HG02840 (cell line): Measurements from ENCODE around the gene NCOA4.
"Not testable (repeated sequence)": the region's sequence is repeated elsewhere in the genome, so short reads cannot be mapped to it uniquely, and the experiment has no call there.

Source experiments
- ATAC-seq: cut with Tn5 transposase; IDR thresholded peaks from one replicate; pipeline ENCODE4 v1.9.1; 2021; ENCODE audit warnings: mild to moderate bottlenecking, moderate library complexity, moderate number of reproducible peaks; ENCODE audit not compliant: unreplicated experiment, low FRiP score

The NCOA4 gene

DNA sequence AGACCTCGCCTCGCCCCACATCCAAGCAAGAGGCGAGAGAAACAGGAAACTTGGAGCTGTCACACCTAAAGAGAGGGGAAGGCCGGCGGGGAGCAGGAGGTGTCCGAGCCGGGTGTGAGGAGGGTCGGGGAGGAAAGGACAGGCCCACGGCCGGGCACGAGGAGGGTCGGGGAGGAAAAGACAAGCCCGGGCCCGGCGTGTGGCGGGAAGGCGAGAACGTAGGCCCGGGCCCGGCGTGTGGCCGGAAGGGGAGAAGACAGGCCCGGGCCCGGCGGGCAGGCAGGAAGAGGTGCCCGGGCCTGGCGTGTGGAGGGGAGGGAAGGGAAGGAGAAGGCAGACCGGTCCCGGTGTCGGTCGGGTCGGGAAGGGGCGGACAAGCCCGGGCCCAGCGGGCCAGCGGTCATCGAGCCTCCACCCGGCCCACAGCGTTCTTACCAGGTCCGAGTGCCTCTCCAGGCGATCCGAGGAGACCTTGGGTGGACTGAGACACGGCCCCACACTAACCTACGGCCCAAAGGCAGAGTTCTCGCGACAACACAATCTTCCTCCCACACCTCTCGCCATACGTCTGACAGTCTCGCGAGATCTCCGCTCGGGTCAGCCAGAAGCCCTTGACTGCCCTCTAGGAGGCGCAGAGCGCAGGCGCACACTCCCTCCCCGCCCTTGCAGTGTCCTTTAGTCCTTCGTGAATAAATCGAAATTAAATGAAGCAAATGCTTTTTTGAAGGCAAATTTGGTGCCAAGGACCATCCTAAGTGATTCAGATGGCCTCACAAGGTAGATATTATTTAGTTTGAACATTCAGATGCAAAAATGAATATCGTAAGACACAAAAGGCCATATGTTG, at the start of gene NCOA4:
TSS of gene NCOA4 (minus strand) at position 533 of the 847 bp plus-strand sequence. CDS start 13,943 bp downstream, outside the sequence.
- peak; percentile 96 for ATAC-seq

DNA sequence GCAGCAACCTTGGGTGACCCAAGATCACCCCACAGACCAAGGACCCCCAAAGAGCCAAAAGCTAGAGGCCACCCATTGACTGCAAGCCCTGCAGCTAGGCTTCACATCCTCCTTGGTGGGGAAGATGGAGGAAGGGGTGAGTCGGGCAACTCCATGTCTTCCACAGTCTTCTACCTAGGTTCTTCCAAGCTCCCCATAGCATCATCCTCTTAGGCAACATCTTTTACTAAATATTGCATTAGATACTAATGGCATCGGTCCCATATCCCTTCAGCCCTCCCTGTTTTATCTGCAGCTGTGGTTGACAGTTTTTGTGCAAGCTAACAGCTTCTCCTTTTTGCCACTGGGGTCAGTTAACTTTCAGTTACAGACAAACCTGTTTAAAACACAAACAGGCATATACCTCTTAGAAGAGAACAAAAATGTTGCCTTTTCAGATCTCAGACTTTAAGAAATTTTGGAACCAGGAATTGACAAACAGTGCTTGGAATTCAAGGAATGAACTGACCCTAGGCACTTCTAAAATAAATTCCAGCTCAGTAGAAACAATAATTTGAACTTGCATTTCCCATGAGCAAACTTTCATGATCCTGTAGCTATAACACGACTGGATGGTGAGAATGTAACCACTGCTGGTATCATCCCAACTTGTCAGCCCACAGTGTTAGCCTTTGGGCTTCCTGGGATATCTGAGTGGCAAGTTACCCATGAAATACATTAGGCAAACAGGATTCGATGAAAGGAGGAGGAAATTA, 49.6 kb upstream of the NCOA4 start:
- ATAC-seq, result no peak

DNA sequence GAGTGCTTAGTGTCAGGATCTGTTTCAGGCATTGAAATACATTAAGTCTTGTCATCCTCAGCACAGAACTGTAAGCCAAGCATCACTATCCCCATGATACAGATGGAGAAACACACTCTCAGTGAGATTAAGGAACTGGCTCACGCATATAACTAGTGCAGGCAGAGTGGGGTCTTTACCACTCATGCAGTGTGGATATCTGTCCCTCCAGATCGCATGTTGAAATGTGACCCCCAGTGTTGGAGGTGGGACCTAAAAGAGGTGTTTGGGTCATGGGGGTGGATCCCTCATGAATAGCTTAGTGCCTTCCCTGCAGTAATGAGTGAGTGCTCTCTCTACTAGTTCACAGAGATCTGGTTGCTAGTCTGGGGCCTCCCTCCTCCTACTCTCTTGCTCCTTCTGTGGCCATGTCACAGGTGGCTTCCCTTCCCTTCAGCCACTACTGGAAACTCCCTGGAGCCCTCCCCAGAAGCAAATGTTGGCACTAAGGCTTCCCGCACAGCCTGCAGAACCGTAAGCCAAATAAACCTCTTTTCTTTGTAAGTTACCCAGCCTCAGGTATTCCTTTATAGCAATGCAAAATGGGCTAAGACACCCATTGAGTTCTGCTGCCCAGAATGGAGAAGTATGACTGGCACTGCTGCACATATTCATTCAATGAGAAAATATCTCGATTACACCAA, 47.4 kb upstream of the NCOA4 start:
- no peak for ATAC-seq

DNA sequence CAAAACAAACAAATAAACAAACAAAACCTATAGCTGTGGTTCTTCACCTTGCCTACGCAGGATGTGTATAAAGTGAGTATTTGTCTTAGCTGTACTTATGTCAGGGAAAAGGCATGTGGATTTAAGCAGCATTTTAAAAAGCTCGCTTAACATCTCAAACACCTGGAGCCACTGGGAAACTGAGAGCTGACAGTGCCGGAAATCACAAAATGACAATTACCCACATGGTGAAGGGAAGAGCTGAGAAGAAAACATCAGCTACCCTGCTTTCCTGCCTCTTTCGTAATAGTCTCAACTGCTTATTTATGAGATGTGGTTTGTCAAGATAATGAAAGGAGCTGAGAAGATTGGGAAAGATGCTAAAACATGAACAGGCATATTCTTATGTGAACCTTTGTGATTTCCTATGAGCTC, 46.7 kb upstream of the NCOA4 start:
- ATAC-seq, result no peak

DNA sequence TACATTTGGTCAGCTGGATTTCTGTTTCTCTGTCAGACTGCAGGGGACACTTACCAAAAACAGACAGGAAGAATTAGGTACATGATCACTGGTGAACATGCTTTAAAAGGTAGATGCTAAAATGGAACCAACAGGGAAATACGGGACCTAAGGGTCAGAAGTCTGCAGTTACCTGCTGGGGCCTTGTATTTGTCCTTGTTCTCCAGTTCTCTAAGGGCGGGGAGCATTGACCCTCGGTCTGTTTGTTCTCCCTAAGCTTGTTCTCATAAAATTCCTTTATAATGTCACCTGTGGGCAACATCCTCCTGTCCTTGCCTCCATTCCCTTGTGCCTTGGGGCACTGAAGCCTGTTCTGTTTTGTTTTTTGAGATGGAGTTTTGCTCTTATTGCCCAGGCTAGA, 45.4 kb upstream of the NCOA4 start:
- no peak for ATAC-seq

DNA sequence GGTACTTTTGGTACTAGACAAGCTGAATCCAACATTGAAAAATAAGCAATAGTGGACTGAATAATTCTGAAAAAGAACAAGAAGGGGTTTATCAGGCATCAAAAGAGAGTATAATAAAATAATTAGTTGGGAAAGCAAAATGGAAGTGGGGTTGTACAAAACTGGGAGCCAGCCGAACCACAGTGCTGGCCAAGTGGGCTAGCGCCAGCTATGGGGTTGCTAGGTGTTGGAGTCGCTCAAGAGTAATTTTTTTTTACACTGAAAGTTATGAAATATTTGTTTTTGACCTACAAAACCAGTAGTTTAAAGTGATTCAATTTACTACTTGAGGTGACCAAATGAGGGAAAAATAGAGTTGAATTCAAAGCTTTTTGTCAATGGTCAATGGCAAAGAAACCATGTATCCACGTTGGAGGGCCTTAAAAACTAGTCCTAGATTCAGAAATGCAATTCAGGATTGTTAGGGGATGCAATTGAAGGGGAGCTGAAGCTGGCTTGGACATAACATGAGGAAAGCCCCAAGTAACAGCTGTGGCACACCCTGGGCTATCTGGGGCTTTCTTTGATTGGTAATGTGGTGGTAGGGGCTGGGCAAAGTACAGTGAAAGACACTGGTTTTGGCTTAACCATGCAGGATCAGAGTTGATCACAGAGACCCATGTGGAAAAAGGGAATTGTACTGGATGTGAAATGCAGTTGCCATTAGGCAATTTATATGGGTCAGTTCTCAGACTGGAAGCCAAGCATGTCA, 43.9 kb upstream of the NCOA4 start:
- ATAC-seq, result no peak

DNA sequence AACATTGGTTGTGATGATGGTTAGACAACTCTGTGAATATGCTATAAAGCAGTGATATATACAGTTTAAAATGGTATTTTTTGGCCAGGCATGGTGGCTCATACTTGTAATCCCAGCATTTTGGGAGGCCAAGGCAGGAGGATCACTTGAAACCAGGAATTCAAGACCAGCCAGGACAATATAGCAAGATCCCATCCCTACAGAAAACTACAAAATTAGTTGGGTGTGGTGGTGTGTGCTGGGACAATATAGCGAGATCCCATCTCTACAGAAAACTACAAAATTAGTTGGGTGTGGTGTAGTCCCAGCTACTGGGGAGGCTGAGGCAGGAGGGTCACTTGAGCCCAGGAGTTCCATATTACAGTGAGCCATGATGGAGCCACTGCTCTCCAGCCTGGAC, 43.1 kb upstream of the NCOA4 start:
- ATAC-seq, result no peak

DNA sequence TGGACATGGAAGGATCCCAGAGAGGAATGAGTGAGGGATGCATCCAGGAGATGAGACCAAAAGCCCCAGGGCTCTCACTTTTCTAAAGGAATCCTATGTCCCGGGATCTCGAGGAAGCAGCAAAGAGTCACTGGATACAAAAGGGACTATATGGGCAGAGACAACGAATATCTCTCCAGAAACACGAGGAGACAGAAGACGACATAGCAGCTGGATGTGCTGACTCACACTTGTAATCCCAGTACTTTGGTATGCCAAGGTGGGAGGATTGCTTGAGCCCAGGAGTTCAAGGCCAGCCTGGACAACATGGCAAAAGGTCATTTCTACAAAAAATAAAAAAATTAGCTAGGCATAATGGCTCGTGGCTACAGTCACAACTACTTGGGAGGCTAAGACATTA, 40.3 kb upstream of the NCOA4 start:
- ATAC-seq, result no peak

DNA sequence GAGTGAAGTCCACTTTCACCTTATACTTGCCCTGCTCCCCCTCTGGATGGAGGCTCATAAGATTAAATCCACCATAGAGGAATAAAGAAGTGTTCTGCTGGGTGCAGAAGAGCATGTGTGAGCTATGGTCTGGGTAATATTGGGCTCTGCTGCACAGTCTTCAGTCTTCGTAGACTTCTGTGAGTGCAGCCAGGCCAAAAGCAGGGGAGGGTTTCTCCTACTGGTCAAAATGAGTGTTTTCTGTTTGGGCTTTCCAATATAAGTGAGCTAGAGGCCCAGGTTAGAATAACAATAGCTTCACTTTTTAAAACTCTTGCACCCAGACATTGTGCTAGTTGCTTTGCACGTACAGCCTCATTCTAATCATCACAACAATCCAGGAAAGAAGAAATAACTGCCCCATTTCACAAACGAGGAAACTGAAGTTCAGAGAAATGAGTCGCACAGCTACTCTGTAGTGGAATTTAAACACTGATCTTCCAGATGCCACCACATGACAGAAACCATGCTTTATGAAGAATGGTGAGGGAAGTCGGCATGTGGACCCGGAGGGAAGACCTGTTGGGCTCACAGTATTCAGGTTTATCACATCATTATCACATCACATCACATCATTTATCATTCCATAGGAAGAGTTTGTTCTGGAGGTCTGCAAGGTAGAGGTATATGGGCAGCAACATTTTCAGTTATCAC, 39.5 kb upstream of the NCOA4 start:
- no peak for ATAC-seq

DNA sequence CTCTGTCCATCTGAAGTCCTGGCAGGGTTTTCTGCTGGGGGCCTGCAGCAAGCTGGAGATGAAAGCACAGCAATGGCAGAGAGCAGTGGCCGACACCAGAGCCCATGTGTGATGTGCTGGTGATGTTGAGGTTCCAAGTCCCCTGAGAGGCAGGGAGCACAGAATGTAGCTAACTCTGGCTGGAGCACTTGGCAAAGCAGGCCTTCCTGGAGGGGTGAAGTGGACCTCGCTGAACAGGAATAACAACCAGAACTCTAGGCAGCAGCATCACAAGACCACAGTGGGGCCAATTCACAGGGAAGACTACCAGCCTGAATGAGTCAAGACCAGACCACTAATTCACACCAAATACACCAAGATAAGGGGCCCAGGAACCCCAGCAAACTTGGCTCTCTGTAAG, 38.5 kb upstream of the NCOA4 start:
- no peak for ATAC-seq

DNA sequence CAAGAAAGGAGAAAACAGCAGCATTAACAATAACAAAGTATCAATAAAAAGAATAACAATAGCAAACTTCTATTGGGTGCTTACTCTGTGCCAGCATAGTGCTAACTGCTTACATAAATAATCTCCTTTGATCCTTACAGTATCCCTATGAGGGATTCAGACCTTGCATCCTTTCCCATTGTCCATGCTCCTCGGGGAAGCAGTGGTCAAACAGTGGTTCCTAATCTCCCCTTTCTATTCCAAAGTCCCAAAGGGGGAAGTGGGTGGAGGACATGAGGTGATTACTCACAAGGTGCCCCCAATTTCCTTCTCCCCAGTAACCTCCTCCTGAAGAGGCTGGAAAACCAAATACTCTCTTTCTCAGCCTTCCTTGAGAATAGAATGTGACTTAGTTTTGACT, 37.7 kb upstream of the NCOA4 start:
- no peak for ATAC-seq

DNA sequence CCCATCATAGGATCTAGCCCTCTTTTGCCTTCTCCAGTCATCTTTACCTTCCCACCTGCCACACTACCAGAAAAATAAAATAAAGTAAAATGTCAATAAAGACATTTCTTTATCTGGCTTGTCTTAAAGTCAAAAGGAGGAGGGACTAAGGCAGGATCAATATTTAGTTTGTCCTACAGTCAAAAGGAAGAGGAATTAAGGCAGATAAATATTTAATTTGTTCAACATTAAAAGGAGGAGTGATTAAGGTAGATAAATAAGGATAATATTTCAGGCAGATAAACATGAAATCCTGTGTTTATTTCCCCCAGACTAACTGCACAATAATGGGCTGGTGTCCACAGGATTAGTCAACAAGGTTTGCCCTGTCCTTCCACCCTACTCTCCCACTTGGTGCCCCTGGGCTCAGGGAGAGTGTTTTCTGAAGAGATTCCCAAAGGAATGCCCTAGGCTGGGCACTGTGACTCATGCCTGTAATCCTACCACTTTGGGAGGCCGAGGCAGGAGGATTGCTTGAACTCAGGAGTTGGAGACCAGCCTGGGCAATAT, 33.9 kb upstream of the NCOA4 start:
- no peak for ATAC-seq

DNA sequence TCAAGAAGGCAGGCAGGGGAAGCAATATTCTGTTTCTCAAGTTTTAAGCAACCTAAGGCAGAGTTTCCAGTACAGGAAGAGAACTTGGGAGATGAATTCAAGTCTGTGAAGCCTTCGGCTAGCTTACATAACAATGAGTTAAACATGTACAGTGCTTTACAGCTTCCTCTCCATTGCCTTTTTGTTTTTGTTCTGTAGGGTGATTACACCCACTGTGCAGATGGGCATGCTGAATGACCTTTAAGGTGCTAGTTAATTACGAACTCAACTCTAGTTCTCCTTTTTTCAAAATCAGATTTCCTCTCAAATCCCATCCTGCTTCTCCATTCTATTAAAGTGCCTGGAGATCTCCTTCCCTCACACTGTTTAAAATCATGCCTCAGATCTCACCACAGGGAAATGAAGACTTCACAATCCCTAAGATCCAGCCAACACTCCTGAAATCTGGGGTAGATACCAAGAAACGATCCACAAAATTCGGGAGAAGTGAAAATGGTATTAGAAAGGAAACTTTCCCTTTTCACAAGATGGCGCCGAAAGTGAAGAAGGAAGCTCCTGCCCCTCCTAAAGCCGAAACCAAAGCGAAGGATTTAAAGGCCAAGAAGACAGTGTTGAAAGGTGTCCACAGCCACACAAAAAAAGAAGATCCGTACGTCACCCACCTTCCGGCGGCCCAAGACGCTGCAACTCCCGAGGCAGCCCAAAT, 32.5 kb upstream of the NCOA4 start:
- no peak for ATAC-seq

DNA sequence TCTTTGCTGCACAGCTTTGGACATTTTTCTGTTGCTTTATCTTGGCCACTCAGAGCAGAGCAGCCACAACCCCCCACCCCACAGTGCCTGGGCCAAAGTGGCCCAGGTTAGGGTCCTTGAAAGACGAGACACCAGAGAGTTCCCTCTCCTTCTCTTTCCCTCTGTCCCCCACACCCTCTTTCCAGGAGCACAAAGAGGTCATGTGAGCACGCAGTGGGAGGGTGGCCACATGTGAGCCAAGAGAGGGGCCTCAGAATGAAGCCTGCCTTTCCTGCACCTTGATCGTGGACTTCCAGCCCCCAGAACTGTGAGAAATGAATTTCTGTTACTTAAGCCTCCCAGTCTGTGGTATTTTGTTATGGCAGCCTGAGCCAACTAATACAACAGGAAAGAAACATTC, 30.3 kb upstream of the NCOA4 start:
- no peak for ATAC-seq

DNA sequence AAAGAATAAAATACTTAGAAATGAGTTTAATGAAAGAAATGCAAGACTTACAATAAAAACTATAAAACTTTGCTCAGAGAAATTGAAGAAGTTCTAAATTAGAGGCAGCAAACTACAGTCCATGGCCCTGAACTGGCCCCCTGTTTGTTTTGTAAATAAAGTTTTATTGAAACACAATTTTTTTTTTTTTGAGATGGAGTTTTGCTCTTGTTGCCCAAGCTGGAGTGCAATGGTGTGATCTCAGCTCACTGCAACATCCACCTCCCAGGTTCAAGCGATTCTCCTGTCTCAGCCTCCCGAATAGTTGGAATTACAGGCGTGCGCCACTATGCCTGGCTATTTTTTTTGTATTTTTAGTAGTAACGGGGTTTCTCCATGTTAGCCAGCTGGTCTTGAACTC, 27.5 kb upstream of the NCOA4 start:
- not testable (repeated sequence) for ATAC-seq

DNA sequence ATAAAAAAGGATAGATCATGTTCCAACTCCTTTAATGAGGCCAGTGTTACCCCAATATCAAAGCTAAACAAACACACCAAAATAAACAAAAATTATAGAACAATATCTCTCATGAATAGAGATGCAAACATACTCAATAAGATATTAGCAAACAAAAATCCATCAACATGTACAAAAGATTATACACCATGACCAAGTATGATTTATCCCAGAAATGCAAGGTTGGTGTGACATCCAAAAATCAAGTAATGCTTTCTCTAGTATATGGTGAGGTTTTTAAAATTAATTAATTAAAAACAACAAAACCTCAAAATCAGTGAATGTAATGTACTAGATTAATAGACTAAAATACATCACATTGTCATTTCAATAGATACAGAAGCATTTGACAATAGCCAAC, 26.6 kb upstream of the NCOA4 start:
- no peak for ATAC-seq

DNA sequence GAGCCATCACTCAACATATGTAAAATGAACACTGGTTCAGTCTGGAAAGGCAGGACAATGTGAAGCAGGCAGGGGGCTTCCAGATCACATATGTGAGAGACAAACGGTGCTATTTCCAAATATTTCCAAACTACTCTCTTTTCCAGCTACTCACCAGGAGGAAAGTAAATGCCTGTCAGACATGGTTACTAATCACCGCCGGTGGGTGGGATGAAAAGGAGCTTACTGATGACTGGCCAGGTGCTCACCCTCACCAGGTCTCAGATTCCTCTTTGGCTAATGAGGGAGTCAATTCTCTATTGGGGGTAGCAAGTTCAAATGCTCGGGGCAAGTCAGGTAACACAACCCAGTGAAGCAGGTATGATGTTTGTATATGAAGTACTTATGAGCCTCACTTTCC, 25.3 kb upstream of the NCOA4 start:
- no peak for ATAC-seq

DNA sequence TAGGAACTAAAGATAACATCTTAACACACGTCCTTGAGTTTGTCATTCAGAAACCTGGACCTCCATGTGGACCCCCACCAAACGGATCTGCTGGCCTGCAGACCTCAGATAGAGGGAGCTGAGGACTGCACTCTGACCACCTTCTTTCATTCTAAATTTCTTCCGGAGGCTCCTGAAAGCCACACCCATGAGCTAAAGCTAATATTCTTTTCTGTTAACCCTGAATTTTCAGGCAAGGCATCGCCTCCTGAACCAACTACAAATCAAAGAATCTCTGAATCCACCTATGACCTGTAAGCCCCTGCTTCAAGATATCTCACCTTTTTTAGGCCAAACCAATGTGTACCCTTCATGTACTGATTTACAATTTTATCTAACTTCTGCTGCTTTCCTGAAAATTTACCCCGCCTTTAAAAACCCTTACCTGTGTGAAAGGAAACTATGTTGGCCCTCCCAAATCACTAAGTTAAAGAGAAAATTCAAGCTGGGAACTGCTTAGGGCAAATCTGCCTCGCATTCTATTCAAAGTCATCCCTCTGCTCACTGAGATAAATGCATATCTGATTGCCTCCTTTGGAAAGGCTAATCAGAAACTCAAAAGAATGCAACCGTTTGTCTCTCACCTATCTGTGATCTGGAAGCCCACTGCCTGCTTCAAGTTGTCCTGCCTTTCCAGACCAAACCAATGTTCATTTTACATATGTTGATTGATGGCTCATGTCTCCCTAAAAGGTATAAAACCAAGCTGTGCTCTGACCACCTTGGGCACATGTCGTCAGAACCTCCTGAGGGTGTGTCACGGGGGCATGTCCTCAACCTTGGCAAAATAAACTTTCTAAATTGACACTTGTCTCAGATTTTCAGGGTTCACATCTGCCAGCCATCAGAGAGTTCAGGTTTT, 23.4 kb upstream of the NCOA4 start:
- ATAC-seq, result no peak
